DND-41 (cell line): ENCODE results near the gene MCM3.

Experiments
- ATAC-seq: fragments of 200-7000 bp; cut with Tn5 transposase; 3 replicates; pipeline ENCODE4 v1.9.1; 2021; ENCODE audit warnings: low read depth; ENCODE audit not compliant: insufficient read depth
- DNase-seq: peaks from one replicate; pipeline ENCODE4 v3.0.0-alpha.2; 2020
- H2AFZ ChIP-seq: 2 replicates; pipeline ENCODE4 v1.6.0; 2012; ENCODE audit warnings: low read depth, low read length
- H3K27ac ChIP-seq: 2 replicates; pipeline ENCODE4 v1.5.1; 2012; ENCODE audit warnings: low read length, inconsistent platforms
- H3K27me3 ChIP-seq: fragments of 200-600 bp; sonication (generic); 2 replicates; pipeline ENCODE4 v1.6.0; 2012; ENCODE audit warnings: low read length, mild to moderate bottlenecking, inconsistent platforms; ENCODE audit not compliant: insufficient read depth, poor library complexity
- H3K36me3 ChIP-seq: 2 replicates; pipeline ENCODE4 v1.5.1; 2012; ENCODE audit warnings: low read length, inconsistent platforms; ENCODE audit not compliant: insufficient read depth
- H3K4me1 ChIP-seq: 2 replicates; pipeline ENCODE4 v1.5.1; 2012; ENCODE audit warnings: mild to moderate bottlenecking, low read length; ENCODE audit not compliant: insufficient read depth
- H3K4me2 ChIP-seq: 2 replicates; pipeline ENCODE4 v1.6.0; 2012; ENCODE audit warnings: mild to moderate bottlenecking, moderate library complexity, low read length, inconsistent platforms; ENCODE audit not compliant: insufficient read depth
- H3K4me3 ChIP-seq, 2 experiments: fragments of 200-600 bp in 1 of 2; shearing (Covaris generic) in 1 of 2; 2 replicates each; pipeline ENCODE4 v1.5.1; 2012 to 2016; ENCODE audit warnings: inconsistent platforms in 2 of 2, low read length in 2 of 2, mild to moderate bottlenecking in 2 of 2, low read depth in 1 of 2, moderate library complexity in 1 of 2
- H3K79me2 ChIP-seq: 2 replicates; pipeline ENCODE4 v1.6.0; 2012; ENCODE audit warnings: low read length, inconsistent platforms; ENCODE audit not compliant: insufficient read depth
- H3K9ac ChIP-seq: 2 replicates; pipeline ENCODE4 v1.6.0; 2012; ENCODE audit warnings: low read depth, mild to moderate bottlenecking, inconsistent platforms, low read length, moderate library complexity
- H3K9me3 ChIP-seq: 2 replicates; pipeline ENCODE4 v1.5.1; 2012; ENCODE audit warnings: low read length, moderate library complexity, mild to moderate bottlenecking, inconsistent platforms; ENCODE audit not compliant: insufficient read depth, severe bottlenecking
- H4K20me1 ChIP-seq: 2 replicates; pipeline ENCODE4 v1.6.0; 2012; ENCODE audit warnings: low read length; ENCODE audit not compliant: insufficient read depth
- CTCF ChIP-seq: IDR thresholded peaks from 2 replicates; pipeline ENCODE4 v1.5.1; 2012; ENCODE audit warnings: borderline replicate concordance, low read length, moderate library complexity, mild to moderate bottlenecking; ENCODE audit not compliant: poor library complexity, severe bottlenecking; ENCODE audit errors: extremely low read depth
- EZH2 ChIP-seq: IDR thresholded peaks from 3 replicates; pipeline ENCODE4 v1.6.1; 2012; ENCODE audit warnings: borderline replicate concordance, low read depth, mild to moderate bottlenecking, moderate library complexity, low read length, inconsistent platforms; ENCODE audit not compliant: severe bottlenecking

Gene MCM3

GRCh38 chr6:52303178-52303577 is 18.6 kb upstream of the MCM3 start:
- H4K20me1 ChIP-seq, result no peaks in the 10 kb centered on the region
- no peak overlapping the region for H2AFZ ChIP-seq
- H3K4me1 ChIP-seq, result peaks cover 26% of the 10 kb centered on the region
- no peak overlapping the region for H3K27ac ChIP-seq
- H3K9me3 ChIP-seq, result no peaks in the 10 kb centered on the region
- H3K4me2 ChIP-seq, result no peak overlapping the region
- no peak overlapping the region for H3K9ac ChIP-seq
- no peak for DNase-seq
- no peaks in the 10 kb centered on the region for H3K36me3 ChIP-seq
- H3K27me3 ChIP-seq, result no peaks in the 10 kb centered on the region
- H3K79me2 ChIP-seq, result no peaks in the 10 kb centered on the region
- TF ChIP-seq CTCF (no peak), EZH2 (no peak)
- no peak overlapping the region for H3K4me3 ChIP-seq
- ATAC-seq, result no peak

DNA sequence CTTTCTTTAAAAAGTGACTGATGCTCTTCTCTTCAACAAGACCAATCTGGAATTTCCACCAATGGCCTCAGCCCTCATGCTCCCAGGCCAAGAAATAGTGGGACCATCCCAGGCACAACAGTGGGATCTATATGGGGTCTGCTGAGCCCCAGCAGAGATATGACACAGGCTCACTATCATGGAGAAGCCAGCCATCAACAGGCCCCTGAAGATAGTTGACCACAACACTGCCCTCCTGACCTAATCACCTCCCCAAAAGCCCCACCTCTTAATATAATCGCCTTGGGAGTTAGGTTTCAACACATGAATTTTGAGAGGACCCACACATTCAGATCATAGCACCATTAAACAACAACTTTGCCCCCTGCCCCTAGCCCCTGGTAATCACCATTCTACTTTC is 16.8 kb upstream of the MCM3 start:
- Histone ChIP-seq H3K27ac (no peak overlapping the region), H3K4me1 (peaks cover 13% of the 10 kb centered on the region), H3K4me2 (no peak overlapping the region), H3K9me3 (no peaks in the 10 kb centered on the region), H3K4me3 (no peak overlapping the region), H3K79me2 (no peaks in the 10 kb centered on the region), H4K20me1 (no peaks in the 10 kb centered on the region), H3K36me3 (no peaks in the 10 kb centered on the region), H2AFZ (no peak overlapping the region), H3K27me3 (no peaks in the 10 kb centered on the region), H3K9ac (no peak overlapping the region)
- ATAC-seq, result no peak
- no peak for DNase-seq
- TF ChIP-seq EZH2, result no peak
- TF ChIP-seq CTCF, result no peak

GRCh38 chr6:52300489-52300931 is 16.0 kb upstream of the MCM3 start:
- Histone ChIP-seq H2AFZ (no peak overlapping the region), H3K4me1 (peaks cover 13% of the 10 kb centered on the region), H3K9ac (no peak overlapping the region), H3K9me3 (no peaks in the 10 kb centered on the region), H3K27ac (no peak overlapping the region), H3K79me2 (no peaks in the 10 kb centered on the region), H3K4me2 (no peak overlapping the region), H4K20me1 (no peaks in the 10 kb centered on the region), H3K36me3 (no peaks in the 10 kb centered on the region), H3K27me3 (no peaks in the 10 kb centered on the region), H3K4me3 (no peak overlapping the region)
- TF ChIP-seq CTCF (no peak), EZH2 (no peak)
- DNase-seq (no peak), ATAC-seq (no peak)

GRCh38 chr6:52299653-52300052 is 15.1 kb upstream of the MCM3 start:
- TF ChIP-seq EZH2 (no peak), CTCF (no peak)
- Histone ChIP-seq H3K36me3 (no peaks in the 10 kb centered on the region), H3K4me2 (no peak overlapping the region), H3K9me3 (no peaks in the 10 kb centered on the region), H2AFZ (no peak overlapping the region), H3K4me1 (peaks cover 8% of the 10 kb centered on the region), H3K9ac (no peak overlapping the region), H3K79me2 (no peaks in the 10 kb centered on the region), H4K20me1 (no peaks in the 10 kb centered on the region), H3K27ac (no peak overlapping the region), H3K27me3 (no peaks in the 10 kb centered on the region), H3K4me3 (no peak overlapping the region)
- no peak for ATAC-seq
- DNase-seq, result no peak
